UCSD-AML1 (cell line): ENCODE results near the gene HBM.
"Not testable (repeated sequence)": the region's sequence is repeated elsewhere in the genome, so short reads cannot be mapped to it uniquely, and the experiment has no call there.

Source experiments
- DNase-seq: peaks from one replicate; lab custom pipeline; 2025; ENCODE audit not compliant: unreplicated experiment; lab: John Stamatoyannopoulos, UW

HBM gene

GRCh38 chr16:180681-181564 lies 15.1 kb downstream of the HBM start:
- DNase-seq = peak; percentile 85

DNA sequence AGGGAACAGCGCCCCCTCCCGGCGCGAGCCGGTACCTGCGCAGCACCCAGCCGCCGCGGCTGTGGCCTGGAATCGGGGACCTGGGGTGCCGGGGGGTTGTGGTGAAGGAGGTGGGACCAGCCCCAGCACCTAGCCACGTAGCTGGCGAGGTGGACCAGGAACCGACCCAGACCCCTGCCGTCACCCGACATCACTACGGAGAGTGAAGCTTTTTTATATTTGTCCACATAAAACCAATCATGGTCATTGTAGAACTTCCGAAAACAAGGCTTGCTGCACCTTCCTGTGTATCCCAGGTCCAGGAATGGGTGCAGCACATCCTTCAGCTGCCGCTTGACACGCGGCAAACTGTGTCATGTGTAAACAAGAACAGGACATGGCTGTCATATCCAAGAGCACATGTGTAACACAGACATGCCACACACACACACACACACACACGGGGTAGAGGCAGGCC lies 15.8 kb downstream of the HBM start:
- no peak for DNase-seq

DNA sequence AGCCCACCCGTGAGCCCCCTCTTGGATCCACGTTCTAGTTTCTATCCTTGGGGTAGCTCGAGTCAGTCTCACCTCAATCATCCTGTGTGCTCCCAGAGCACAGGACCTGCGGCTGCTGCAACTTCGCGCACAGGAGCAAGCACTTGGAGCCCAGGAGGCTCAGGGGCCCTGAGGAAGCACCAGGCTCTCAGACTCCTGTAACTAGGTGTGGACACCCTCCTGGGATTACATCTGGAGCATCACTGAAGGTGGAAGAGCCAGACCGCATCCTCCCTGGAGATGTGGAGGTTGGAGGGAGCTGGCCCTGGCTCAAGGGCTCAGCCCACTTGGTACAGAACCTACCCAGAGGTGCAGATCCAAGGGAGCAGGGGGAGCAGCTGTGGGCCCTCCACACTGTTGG lies 17.2 kb downstream of the HBM start:
- no peak for DNase-seq

DNA sequence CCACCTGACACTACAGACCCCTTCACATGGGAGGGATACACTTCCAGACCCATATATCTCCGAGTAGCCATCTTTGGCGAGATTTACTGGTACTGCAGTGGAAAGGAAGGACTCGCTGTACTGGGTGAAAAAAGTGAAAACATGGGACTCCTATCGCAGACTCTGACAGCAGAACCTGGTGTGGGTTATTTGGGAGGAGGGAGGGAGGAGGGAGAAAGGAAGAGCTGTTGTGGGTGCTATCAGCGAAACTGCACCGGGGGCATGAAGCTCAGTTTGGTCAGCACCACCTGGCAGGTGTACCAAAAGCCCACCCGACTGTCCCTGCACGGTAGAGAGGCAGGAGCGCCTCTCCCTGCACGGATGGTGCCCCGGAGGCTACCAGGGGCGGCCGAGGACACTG lies 19.4 kb downstream of the HBM start:
- no peak for DNase-seq

- DNase-seq = no peak
These were observed 19.9 kb downstream of the HBM start for GRCh38 chr16:185691-186090.

DNA sequence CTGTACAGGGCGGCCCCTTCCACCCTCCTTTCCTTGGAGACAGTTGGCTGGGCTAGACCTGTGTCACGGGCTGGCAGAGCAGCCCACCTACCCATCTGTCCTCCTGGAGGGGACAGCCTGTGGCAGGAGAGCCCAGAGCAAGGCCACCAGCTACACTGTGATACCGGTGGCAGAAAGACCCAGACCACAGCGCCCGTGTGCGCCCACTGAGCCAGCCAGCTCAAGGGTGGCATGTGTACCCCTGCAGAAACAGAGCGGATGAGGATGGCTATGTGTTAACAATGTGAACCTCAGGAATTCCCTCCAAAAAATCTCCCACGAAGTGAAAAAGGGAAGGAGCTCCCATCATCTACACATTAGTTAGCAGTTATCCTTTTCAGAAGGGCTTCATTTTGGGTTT lies 21.6 kb downstream of the HBM start:
- DNase-seq = no peak

DNA sequence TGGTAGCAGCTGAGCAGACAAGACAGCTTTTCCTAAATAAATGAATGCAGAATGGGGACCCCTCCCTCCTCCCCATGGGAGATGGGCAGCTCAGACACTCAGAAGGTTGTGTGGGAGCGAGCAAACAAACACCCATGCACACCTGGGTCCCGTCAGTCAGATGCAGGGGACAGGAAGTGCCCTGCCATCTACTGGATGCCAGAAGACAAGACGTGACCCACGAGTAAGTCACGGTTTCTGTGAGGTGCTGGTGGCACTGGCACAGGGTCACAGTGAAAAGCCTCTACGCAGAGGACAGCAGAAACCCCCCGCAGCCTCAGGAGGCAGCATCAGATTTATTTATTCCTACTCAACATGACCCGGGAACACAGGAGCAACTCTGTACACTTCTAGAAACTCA lies 22.9 kb downstream of the HBM start:
- no peak for DNase-seq

DNA sequence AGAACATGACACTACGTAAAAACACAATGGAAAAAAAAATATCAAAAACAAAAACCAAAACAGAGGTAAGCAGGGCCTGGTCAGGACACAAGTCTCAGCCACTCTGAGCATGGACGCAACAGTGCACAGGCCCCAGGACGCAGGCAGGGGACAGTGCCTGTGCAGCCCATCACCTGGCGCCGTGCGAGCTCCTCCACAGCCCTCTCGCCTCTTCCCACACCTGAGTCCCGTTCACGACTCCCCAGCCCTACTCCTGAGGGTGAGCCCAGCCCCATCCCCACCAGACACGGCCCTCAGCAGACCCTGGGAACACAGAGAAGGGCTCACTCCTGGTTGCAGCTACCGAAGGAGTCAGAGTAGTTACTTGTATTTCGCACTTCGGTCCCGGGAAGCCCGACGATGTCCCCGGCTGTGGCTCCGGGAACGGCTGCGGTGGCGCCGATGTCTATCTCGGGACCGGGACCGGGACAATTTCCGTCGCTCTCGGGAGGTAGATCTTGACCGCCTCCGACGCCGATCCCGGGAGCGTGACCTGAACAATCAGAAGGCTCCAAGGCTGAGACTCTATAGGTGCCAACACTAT lies 23.9 kb downstream of the HBM start:
- DNase-seq = no peak

DNA sequence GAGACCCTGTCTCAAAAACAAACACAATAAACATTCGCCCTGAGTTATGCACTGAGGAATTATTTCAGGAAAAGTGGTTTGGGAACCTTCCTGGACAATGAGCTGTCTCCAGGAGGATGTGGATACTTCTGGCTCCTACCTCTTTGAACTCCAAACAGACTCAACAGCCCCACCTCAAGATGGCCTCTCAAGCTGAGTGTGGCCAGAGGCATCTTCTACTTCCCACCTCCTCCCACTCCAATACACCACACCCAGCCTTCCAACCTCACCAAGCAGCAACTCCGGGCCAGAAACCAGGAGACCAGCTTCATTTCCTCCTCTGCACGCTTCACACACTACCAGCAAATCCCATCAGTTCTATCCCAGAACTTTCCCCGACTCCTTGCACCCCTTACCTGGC lies 26.1 kb downstream of the HBM start:
- DNase-seq = no peak

- no peak for DNase-seq
These were observed 26.9 kb downstream of the HBM start for GRCh38 chr16:192686-193085.

GRCh38 chr16:193441-193840 lies 27.7 kb downstream of the HBM start:
- DNase-seq = no peak

DNA sequence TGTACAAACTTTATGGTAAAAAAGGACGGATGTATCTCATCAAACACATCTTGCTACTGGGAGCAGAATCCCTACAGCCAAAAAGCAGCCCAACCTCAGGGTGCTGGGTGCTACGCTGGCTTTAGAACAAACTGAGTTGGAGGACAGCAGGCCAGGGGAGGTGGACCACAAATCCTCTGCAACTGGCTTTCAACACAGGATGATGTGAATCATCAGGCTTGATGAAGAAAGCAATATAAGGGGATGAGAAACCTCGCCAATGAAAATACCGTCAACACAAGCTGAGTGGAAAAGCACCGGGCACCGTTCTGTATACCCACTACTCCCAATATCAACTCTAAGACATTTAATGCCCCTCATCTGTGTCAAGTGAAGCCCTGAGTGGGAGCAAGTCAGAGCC lies 28.7 kb downstream of the HBM start:
- DNase-seq = no peak

- DNase-seq = no peak
These were observed 34.6 kb downstream of the HBM start for GRCh38 chr16:200388-200787.

GRCh38 chr16:203246-203645 lies 37.5 kb downstream of the HBM start:
- DNase-seq = no peak

DNA sequence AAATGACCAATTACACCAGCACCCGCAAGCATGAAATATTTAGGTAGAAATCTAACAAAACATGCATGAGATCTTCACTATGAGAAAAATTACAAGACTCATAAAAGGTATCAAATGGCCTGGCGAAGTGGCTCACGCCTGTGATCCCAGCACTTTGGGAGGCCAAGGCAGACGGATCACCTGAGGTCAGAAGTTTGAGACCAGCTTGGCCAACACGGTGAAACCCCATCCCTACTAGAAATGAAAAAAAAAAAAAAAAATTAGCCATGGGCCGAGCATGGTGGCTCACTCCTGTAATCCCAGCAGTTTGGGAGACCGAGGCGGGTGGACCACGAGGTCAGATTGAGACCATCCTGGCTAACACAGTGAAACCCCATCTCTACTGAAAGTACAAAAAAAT lies 38.3 kb downstream of the HBM start:
- DNase-seq = not testable (repeated sequence)

DNA sequence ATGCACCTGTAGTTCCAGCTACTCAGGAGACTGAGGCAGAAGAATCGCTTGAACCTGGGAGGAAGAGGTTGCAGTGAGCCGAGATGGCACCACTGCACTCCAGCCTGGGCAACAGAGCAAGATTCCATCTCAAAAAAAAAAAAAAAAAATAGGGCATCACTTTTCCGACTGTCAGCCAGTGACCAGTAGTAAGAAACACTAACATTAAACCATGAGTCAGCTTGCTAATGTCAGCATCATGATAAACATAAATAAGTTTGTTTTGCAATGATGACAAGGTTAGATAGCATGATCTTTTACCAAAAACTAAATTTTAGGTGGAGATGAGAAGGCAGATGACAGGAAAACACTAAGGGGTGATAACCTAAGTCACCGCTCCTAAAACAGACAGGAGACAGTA lies 43.6 kb downstream of the HBM start:
- DNase-seq = not testable (repeated sequence)

GRCh38 chr16:211631-212180 lies 45.9 kb downstream of the HBM start:
- not testable (repeated sequence) for DNase-seq

- DNase-seq = no peak
These were observed 47.2 kb downstream of the HBM start for GRCh38 chr16:212999-213398.
